Measurements from ENCODE around the gene SNX30.

DNA sequence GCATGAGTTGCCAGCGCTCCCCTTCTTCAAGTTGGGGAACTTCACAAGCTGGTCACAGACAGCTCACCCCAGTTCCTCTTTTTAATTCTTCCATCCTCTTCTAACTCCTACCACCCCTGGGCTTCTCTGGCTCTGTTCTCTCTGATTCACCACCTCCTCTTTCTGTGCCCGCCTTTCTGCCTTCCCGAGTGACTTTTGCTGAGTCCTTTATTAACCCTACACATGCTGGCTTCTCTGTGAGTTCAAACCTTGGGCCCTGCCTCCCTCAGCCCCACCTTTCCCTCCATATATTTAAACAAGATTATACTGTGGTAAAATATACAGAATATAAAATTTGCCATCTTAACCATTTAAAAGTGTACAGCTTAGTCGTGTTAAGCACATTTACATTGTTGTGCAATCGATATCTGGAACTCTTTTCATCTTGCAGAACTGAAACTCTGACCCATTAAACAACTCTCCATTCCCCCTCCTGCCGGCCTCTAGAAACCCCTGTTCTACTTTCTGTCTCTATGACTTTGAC is 108.1 kb downstream of the SNX30 start:
- TF ChIP-seq, protein P1, sequence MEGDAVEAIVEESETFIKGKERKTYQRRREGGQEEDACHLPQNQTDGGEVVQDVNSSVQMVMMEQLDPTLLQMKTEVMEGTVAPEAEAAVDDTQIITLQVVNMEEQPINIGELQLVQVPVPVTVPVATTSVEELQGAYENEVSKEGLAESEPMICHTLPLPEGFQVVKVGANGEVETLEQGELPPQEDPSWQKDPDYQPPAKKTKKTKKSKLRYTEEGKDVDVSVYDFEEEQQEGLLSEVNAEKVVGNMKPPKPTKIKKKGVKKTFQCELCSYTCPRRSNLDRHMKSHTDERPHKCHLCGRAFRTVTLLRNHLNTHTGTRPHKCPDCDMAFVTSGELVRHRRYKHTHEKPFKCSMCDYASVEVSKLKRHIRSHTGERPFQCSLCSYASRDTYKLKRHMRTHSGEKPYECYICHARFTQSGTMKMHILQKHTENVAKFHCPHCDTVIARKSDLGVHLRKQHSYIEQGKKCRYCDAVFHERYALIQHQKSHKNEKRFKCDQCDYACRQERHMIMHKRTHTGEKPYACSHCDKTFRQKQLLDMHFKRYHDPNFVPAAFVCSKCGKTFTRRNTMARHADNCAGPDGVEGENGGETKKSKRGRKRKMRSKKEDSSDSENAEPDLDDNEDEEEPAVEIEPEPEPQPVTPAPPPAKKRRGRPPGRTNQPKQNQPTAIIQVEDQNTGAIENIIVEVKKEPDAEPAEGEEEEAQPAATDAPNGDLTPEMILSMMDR (conservative IDR thresholded peaks at IDR 0.05; ENCODE audit: low read depth, low read length) = no peak
- no peak for TF ChIP-seq EZH2 (IDR thresholded peaks at IDR 0.05; ENCODE audit: low read length, unreplicated experiment)
